ENCODE results near the gene SACM1L.

The SACM1L gene

DNA sequence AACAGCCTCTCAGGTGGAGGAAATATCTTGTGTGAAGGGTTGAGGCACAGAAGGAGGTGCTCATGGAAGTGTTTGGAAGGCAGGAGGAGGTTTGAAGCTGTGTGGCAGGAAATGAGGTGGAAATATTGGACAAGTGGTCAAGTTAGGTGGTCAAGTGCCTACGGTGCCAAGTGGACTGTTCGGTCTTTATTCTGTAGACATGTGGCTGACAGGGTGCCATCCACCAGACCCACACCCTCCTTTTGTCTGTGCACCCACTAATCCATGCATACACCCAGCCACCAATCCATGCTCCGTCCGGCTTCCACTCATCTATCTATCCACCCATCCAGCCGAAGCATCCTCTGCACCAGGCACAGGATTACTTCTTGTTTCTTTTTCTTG lies 105.0 kb downstream of the SACM1L start:
- no peak for ATAC-seq
- TF ChIP-seq PPARA (CRISPR knock-in tag; IDR thresholded peaks at IDR 0.05; ENCODE audit: borderline replicate concordance), result no peak
- TF ChIP-seq, protein P1, sequence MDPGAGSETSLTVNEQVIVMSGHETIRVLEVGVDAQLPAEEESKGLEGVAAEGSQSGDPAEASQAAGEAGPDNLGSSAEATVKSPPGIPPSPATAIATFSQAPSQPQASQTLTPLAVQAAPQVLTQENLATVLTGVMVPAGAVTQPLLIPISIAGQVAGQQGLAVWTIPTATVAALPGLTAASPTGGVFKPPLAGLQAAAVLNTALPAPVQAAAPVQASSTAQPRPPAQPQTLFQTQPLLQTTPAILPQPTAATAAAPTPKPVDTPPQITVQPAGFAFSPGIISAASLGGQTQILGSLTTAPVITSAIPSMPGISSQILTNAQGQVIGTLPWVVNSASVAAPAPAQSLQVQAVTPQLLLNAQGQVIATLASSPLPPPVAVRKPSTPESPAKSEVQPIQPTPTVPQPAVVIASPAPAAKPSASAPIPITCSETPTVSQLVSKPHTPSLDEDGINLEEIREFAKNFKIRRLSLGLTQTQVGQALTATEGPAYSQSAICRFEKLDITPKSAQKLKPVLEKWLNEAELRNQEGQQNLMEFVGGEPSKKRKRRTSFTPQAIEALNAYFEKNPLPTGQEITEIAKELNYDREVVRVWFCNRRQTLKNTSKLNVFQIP (CRISPR knock-in tag; IDR thresholded peaks at IDR 0.05; ENCODE audit: borderline replicate concordance, low read depth), result no peak
- no peak for TF ChIP-seq ISL1 (CRISPR knock-in tag; IDR thresholded peaks at IDR 0.05)
- TF ChIP-seq CSDC2 (CRISPR knock-in tag; IDR thresholded peaks at IDR 0.05), result no peak
- TF ChIP-seq, protein P2, sequence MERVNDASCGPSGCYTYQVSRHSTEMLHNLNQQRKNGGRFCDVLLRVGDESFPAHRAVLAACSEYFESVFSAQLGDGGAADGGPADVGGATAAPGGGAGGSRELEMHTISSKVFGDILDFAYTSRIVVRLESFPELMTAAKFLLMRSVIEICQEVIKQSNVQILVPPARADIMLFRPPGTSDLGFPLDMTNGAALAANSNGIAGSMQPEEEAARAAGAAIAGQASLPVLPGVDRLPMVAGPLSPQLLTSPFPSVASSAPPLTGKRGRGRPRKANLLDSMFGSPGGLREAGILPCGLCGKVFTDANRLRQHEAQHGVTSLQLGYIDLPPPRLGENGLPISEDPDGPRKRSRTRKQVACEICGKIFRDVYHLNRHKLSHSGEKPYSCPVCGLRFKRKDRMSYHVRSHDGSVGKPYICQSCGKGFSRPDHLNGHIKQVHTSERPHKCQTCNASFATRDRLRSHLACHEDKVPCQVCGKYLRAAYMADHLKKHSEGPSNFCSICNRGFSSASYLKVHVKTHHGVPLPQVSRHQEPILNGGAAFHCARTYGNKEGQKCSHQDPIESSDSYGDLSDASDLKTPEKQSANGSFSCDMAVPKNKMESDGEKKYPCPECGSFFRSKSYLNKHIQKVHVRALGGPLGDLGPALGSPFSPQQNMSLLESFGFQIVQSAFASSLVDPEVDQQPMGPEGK (CRISPR knock-in tag; IDR thresholded peaks at IDR 0.05; ENCODE audit: borderline replicate concordance), result no peak
- TF ChIP-seq TOX (CRISPR knock-in tag; IDR thresholded peaks at IDR 0.05; ENCODE audit: borderline replicate concordance), result no peak
- TF ChIP-seq RARB (CRISPR knock-in tag; IDR thresholded peaks at IDR 0.05), result no peak

DNA sequence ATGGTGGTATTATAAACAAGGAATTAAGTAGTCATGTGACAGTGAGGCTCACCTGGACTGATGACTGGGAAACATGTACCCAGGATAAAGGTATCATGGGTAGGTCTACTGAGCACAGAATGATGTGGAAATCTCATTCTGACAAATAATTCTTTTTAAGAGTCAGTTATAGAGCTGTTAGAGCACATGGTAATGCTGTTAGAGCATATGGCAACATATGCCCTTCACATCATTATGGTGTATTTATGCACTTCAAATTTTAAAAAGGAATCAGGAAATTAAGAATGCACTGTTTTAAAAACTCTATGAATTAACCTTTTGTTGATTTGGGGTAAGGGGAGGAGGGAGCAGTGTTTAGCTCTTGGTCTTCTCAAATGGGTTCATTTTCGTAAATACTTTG lies 105.5 kb downstream of the SACM1L start:
- ATAC-seq, result no peak
- no peak for TF ChIP-seq TCF4 (CRISPR knock-in tag; IDR thresholded peaks at IDR 0.05; ENCODE audit: borderline replicate concordance)
- TF ChIP-seq, protein P3, sequence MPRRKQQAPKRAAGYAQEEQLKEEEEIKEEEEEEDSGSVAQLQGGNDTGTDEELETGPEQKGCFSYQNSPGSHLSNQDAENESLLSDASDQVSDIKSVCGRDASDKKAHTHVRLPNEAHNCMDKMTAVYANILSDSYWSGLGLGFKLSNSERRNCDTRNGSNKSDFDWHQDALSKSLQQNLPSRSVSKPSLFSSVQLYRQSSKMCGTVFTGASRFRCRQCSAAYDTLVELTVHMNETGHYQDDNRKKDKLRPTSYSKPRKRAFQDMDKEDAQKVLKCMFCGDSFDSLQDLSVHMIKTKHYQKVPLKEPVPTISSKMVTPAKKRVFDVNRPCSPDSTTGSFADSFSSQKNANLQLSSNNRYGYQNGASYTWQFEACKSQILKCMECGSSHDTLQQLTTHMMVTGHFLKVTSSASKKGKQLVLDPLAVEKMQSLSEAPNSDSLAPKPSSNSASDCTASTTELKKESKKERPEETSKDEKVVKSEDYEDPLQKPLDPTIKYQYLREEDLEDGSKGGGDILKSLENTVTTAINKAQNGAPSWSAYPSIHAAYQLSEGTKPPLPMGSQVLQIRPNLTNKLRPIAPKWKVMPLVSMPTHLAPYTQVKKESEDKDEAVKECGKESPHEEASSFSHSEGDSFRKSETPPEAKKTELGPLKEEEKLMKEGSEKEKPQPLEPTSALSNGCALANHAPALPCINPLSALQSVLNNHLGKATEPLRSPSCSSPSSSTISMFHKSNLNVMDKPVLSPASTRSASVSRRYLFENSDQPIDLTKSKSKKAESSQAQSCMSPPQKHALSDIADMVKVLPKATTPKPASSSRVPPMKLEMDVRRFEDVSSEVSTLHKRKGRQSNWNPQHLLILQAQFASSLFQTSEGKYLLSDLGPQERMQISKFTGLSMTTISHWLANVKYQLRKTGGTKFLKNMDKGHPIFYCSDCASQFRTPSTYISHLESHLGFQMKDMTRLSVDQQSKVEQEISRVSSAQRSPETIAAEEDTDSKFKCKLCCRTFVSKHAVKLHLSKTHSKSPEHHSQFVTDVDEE (CRISPR knock-in tag; IDR thresholded peaks at IDR 0.05), result no peak
- no peak for TF ChIP-seq GLIS3 (CRISPR knock-in tag; IDR thresholded peaks at IDR 0.05)
- no peak for TF ChIP-seq BACH2 (CRISPR knock-in tag; IDR thresholded peaks at IDR 0.05; ENCODE audit: borderline replicate concordance)
- no peak for TF ChIP-seq ZNF8 (CRISPR knock-in tag; IDR thresholded peaks at IDR 0.05)
- TF ChIP-seq, protein P2 (CRISPR knock-in tag; IDR thresholded peaks at IDR 0.05; ENCODE audit: borderline replicate concordance), result no peak
- TF ChIP-seq ISL1 (CRISPR knock-in tag; IDR thresholded peaks at IDR 0.05), result no peak
- TF ChIP-seq, protein P4, sequence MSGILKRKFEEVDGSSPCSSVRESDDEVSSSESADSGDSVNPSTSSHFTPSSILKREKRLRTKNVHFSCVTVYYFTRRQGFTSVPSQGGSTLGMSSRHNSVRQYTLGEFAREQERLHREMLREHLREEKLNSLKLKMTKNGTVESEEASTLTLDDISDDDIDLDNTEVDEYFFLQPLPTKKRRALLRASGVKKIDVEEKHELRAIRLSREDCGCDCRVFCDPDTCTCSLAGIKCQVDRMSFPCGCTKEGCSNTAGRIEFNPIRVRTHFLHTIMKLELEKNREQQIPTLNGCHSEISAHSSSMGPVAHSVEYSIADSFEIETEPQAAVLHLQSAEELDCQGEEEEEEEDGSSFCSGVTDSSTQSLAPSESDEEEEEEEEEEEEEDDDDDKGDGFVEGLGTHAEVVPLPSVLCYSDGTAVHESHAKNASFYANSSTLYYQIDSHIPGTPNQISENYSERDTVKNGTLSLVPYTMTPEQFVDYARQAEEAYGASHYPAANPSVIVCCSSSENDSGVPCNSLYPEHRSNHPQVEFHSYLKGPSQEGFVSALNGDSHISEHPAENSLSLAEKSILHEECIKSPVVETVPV (CRISPR knock-in tag; IDR thresholded peaks at IDR 0.05), result no peak
- TF ChIP-seq ZFP3 (CRISPR knock-in tag; IDR thresholded peaks at IDR 0.05), result no peak
- TF ChIP-seq, protein P5, sequence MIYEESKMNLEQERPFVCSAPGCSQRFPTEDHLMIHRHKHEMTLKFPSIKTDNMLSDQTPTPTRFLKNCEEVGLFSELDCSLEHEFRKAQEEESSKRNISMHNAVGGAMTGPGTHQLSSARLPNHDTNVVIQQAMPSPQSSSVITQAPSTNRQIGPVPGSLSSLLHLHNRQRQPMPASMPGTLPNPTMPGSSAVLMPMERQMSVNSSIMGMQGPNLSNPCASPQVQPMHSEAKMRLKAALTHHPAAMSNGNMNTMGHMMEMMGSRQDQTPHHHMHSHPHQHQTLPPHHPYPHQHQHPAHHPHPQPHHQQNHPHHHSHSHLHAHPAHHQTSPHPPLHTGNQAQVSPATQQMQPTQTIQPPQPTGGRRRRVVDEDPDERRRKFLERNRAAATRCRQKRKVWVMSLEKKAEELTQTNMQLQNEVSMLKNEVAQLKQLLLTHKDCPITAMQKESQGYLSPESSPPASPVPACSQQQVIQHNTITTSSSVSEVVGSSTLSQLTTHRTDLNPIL (CRISPR knock-in tag; IDR thresholded peaks at IDR 0.05; ENCODE audit: low read depth), result no peak
- no peak for TF ChIP-seq OSR1 (CRISPR knock-in tag; IDR thresholded peaks at IDR 0.05)
- TF ChIP-seq ZFP30 (CRISPR knock-in tag; IDR thresholded peaks at IDR 0.05), result no peak
- TF ChIP-seq ZC3H10 (CRISPR knock-in tag; IDR thresholded peaks at IDR 0.05), result no peak
- TF ChIP-seq, protein P1 (CRISPR knock-in tag; IDR thresholded peaks at IDR 0.05; ENCODE audit: borderline replicate concordance, low read depth), result no peak
- TF ChIP-seq RARB (CRISPR knock-in tag; IDR thresholded peaks at IDR 0.05), result no peak
- TF ChIP-seq CSDC2 (CRISPR knock-in tag; IDR thresholded peaks at IDR 0.05), result no peak
